ENCODE data around the gene TMA7B.

The TMA7B gene

GRCh38 chr22:39959640-39960447, at the start of gene TMA7B:
TMA7B (plus strand) TSS chr22:39960397; CDS start chr22:39964375, 3,978 bp downstream.
- H3K4me3 ChIP-seq (ENCODE audit: low read length), result no peak within 1 kb of the TSS
- no peak for DNase-seq (ENCODE audit: low read depth)
- peak; percentile 40 for TF ChIP-seq CTCF (conservative IDR thresholded peaks at IDR 0.05; ENCODE audit: low read depth, low read length)

- no peak for DNase-seq (ENCODE audit: low read depth)
- H3K4me3 ChIP-seq (ENCODE audit: low read length), result no peak overlapping the region
- no peak for TF ChIP-seq CTCF (conservative IDR thresholded peaks at IDR 0.05; ENCODE audit: low read depth, low read length)
These were observed 49.2 kb upstream of the TMA7B start for GRCh38 chr22:39910876-39911613.

- no peak for TF ChIP-seq CTCF (conservative IDR thresholded peaks at IDR 0.05; ENCODE audit: low read depth, low read length)
- no peak overlapping the region for H3K4me3 ChIP-seq (ENCODE audit: low read length)
- DNase-seq (ENCODE audit: low read depth), result peak; percentile 36
These were observed 46.9 kb upstream of the TMA7B start for GRCh38 chr22:39913321-39913720.

- no peak for TF ChIP-seq CTCF (conservative IDR thresholded peaks at IDR 0.05; ENCODE audit: low read depth, low read length)
- no peak overlapping the region for H3K4me3 ChIP-seq (ENCODE audit: low read length)
- DNase-seq (ENCODE audit: low read depth), result peak; percentile 57
These were observed 46.3 kb upstream of the TMA7B start for GRCh38 chr22:39913886-39914285.

- TF ChIP-seq CTCF (conservative IDR thresholded peaks at IDR 0.05; ENCODE audit: low read depth, low read length), result no peak
- no peak for DNase-seq (ENCODE audit: low read depth)
- H3K4me3 ChIP-seq (ENCODE audit: low read length), result no peak overlapping the region
These were observed 45.6 kb upstream of the TMA7B start for GRCh38 chr22:39914584-39914983.

- no peak overlapping the region for H3K4me3 ChIP-seq (ENCODE audit: low read length)
- DNase-seq (ENCODE audit: low read depth), result no peak
- no peak for TF ChIP-seq CTCF (conservative IDR thresholded peaks at IDR 0.05; ENCODE audit: low read depth, low read length)
These were observed 44.9 kb upstream of the TMA7B start for GRCh38 chr22:39915295-39915726.

Measured in retinal pigment epithelial cell (primary cell).